HT1080 (cell line): Measurements from ENCODE around the gene SLC32A1. TPM values are rescaled to one million over a fixed set of nuclear protein-coding genes. Genes with fewer than 3 reads are reported as not detected.

Source experiments
- DNase-seq: peaks from one replicate; pipeline ENCODE4 v3.0.0-alpha.2; 2015; ENCODE audit warnings: low read depth
- total RNA-seq: library from RNA; depleted of rRNA; stranded (reverse); fragments of >200 nt; shearing (Covaris generic); gene quantifications from 2 replicates; pipeline ENCODE4 v1.2.3, GENCODE V29; 2014

SLC32A1 gene
- total RNA-seq, 1 experiment from 2014 or later: not detected

- no peak for DNase-seq
These were observed 1.0 kb downstream of the SLC32A1 start for GRCh38 chr20:38725148-38725901.

- peak; percentile 29 for DNase-seq
These were observed 1.9 kb downstream of the SLC32A1 start for GRCh38 chr20:38725931-38726803.

- DNase-seq: no peak
These were observed 2.7 kb downstream of the SLC32A1 start for GRCh38 chr20:38726804-38727606.

GRCh38 chr20:38727607-38728190 is 3.4 kb downstream of the SLC32A1 start:
- DNase-seq: no peak

- DNase-seq: no peak
These were observed 4.0 kb downstream of the SLC32A1 start for GRCh38 chr20:38728191-38728781.

GRCh38 chr20:38728911-38729642 is 4.8 kb downstream of the SLC32A1 start:
- no peak for DNase-seq

- DNase-seq: no peak
These were observed 5.5 kb downstream of the SLC32A1 start for GRCh38 chr20:38729767-38730166.

GRCh38 chr20:38730167-38730988 is 6.1 kb downstream of the SLC32A1 start:
- no peak for DNase-seq

GRCh38 chr20:38730989-38731737 is 6.9 kb downstream of the SLC32A1 start:
- peak; percentile 62 for DNase-seq

GRCh38 chr20:38731738-38732113 is 7.4 kb downstream of the SLC32A1 start:
- no peak for DNase-seq

GRCh38 chr20:38732981-38733380 is 8.7 kb downstream of the SLC32A1 start:
- no peak for DNase-seq

GRCh38 chr20:38735172-38735571 is 10.9 kb downstream of the SLC32A1 start:
- no peak for DNase-seq

- DNase-seq: no peak
These were observed 13.6 kb downstream of the SLC32A1 start for GRCh38 chr20:38737887-38738286.

- DNase-seq: no peak
These were observed 21.5 kb downstream of the SLC32A1 start for GRCh38 chr20:38745757-38746156.

GRCh38 chr20:38747495-38748096 is 23.3 kb downstream of the SLC32A1 start:
- no peak for DNase-seq

- DNase-seq: peak; percentile 82
These were observed 24.0 kb downstream of the SLC32A1 start, which contains the start of gene ACTR5 for GRCh38 chr20:38748097-38748860. TSS of gene ACTR5 (plus strand) at chr20:38748460. CDS start at chr20:38748479, 19 bp downstream.

GRCh38 chr20:38748861-38749149 is 24.5 kb downstream of the SLC32A1 start:
- no peak for DNase-seq
